Type B pancreatic cell (in vitro differentiated cells): ENCODE data around the gene B3GNT3. TPM values are rescaled to one million over a fixed set of nuclear protein-coding genes. Genes with fewer than 3 reads are reported as not detected.
A peak's percentile ranks its signal among the peaks of the same experiment; 100 is the strongest.

ENCODE experiments used
- DNase-seq: peaks from one replicate; pipeline ENCODE4 v3.0.0; 2021; ENCODE audit warnings: mixed read lengths; ENCODE audit not compliant: unreplicated experiment; ENCODE audit errors: extremely low spot score
- H3K27ac Mint-ChIP-seq: 2 replicates; pipeline ENCODE4 v1.8.0; 2021; ENCODE audit warnings: mild to moderate bottlenecking, mixed read lengths
- H3K27me3 Mint-ChIP-seq: 2 replicates; pipeline ENCODE4 v1.8.0; 2021; ENCODE audit warnings: mixed read lengths
- H3K36me3 Mint-ChIP-seq: 2 replicates; pipeline ENCODE4 v1.8.0; 2021; ENCODE audit warnings: mixed read lengths
- H3K4me1 Mint-ChIP-seq: one replicate; pipeline ENCODE4 v1.8.0; 2021; ENCODE audit warnings: mixed read lengths; ENCODE audit not compliant: unreplicated experiment
- H3K4me3 Mint-ChIP-seq: 2 replicates; pipeline ENCODE4 v1.8.0; 2021; ENCODE audit warnings: mild to moderate bottlenecking, mixed read lengths
- H3K9me3 Mint-ChIP-seq: 2 replicates; pipeline ENCODE4 v1.8.0; 2021; ENCODE audit warnings: mixed read lengths
- CTCF ChIP-seq: fragments of 200-600 bp; sonication (generic); conservative IDR thresholded peaks from 2 replicates; pipeline ENCODE4 v1.5.0; 2021; ENCODE audit warnings: antibody characterized with exemption, mild to moderate bottlenecking
- total RNA-seq: library from RNA; stranded (reverse); gene quantifications from 2 replicates; pipeline ENCODE4 v1.2.1, GENCODE V29; 2021; ENCODE audit warnings: low replicate concordance

B3GNT3 gene
- total RNA-seq, 1 donor from 2014 or later = 12.3 TPM

GRCh38 chr19:17826508-17827056, 31.6 kb downstream of the B3GNT3 start:
- DNase-seq = no peak
- peaks cover 11% of the 10 kb centered on the region for H3K27me3 Mint-ChIP-seq
- TF ChIP-seq CTCF = no peak
- H3K4me3 Mint-ChIP-seq = no peak overlapping the region
- H3K27ac Mint-ChIP-seq = no peak overlapping the region
- H3K9me3 Mint-ChIP-seq = no peaks in the 10 kb centered on the region
- H3K36me3 Mint-ChIP-seq = no peaks in the 10 kb centered on the region
- H3K4me1 Mint-ChIP-seq = peaks cover 7% of the 10 kb centered on the region

GRCh38 chr19:17829855-17830566, 35.1 kb downstream of the B3GNT3 start:
- DNase-seq = no peak
- Mint-ChIP-seq H3K4me1 (peaks cover 4% of the 10 kb centered on the region), H3K9me3 (no peaks in the 10 kb centered on the region), H3K4me3 (peak overlapping the region; percentile 90), H3K27me3 (peaks cover 14% of the 10 kb centered on the region), H3K36me3 (no peaks in the 10 kb centered on the region), H3K27ac (peak overlapping the region; percentile 79)
- TF ChIP-seq CTCF = peak; percentile 25

- Mint-ChIP-seq H3K4me3 (peak overlapping the region; percentile 90), H3K27ac (peak overlapping the region; percentile 79), H3K4me1 (peaks cover 10% of the 10 kb centered on the region), H3K36me3 (no peaks in the 10 kb centered on the region), H3K27me3 (peaks cover 17% of the 10 kb centered on the region), H3K9me3 (no peaks in the 10 kb centered on the region)
- no peak for TF ChIP-seq CTCF
- peak; percentile 84 for DNase-seq
Measured at GRCh38 chr19:17830567-17831418, 35.9 kb downstream of the B3GNT3 start.

- Mint-ChIP-seq H3K27ac (no peak overlapping the region), H3K9me3 (no peaks in the 10 kb centered on the region), H3K27me3 (peaks cover 21% of the 10 kb centered on the region), H3K4me1 (peaks cover 10% of the 10 kb centered on the region), H3K4me3 (peak overlapping the region; percentile 90), H3K36me3 (no peaks in the 10 kb centered on the region)
- TF ChIP-seq CTCF = no peak
- no peak for DNase-seq
Measured at GRCh38 chr19:17831419-17831888, 36.5 kb downstream of the B3GNT3 start.

GRCh38 chr19:17832443-17833208, 37.7 kb downstream of the B3GNT3 start:
- peaks cover 25% of the 10 kb centered on the region for H3K27me3 Mint-ChIP-seq
- H3K4me1 Mint-ChIP-seq = peaks cover 10% of the 10 kb centered on the region
- no peak overlapping the region for H3K4me3 Mint-ChIP-seq
- TF ChIP-seq CTCF = no peak
- no peak for DNase-seq
- no peaks in the 10 kb centered on the region for H3K9me3 Mint-ChIP-seq
- H3K27ac Mint-ChIP-seq = no peak overlapping the region
- H3K36me3 Mint-ChIP-seq = no peaks in the 10 kb centered on the region
